ENCODE data around the gene GRK2.
A peak's percentile ranks its signal among the peaks of the same experiment; 100 is the strongest.

Gene GRK2

GRCh38 chr11:67281552-67282150, 15.4 kb downstream of the GRK2 start:
- H3K4me1 Mint-ChIP-seq, result peaks cover 94% of the 10 kb centered on the region
- H3K9me3 Mint-ChIP-seq, result no peaks in the 10 kb centered on the region
- no peak overlapping the region for H3K4me3 Mint-ChIP-seq

GRCh38 chr11:67282155-67282875, 16.0 kb downstream of the GRK2 start:
- ATAC-seq, result no peak
- H3K4me1 Mint-ChIP-seq, result peaks cover 94% of the 10 kb centered on the region
- H3K9me3 Mint-ChIP-seq, result no peaks in the 10 kb centered on the region
- no peak for DNase-seq
- no peaks in the 10 kb centered on the region for H3K27me3 Mint-ChIP-seq
- peak overlapping the region; percentile 65 to 94 for H3K27ac Mint-ChIP-seq
- H3K4me3 Mint-ChIP-seq, result no peak overlapping the region

More at GRCh38 chr11:67281552-67282150, 15.4 kb downstream of the GRK2 start:
- ATAC-seq (no peak), DNase-seq (no peak)
- H3K27ac Mint-ChIP-seq, result peak overlapping the region in 1 of 2 donors; percentile 34
- H3K27me3 Mint-ChIP-seq, result no peaks in the 10 kb centered on the region

- no peaks in the 10 kb centered on the region for H3K9me3 Mint-ChIP-seq
- peaks cover 94% of the 10 kb centered on the region for H3K4me1 Mint-ChIP-seq
- H3K27me3 Mint-ChIP-seq, result no peaks in the 10 kb centered on the region
- DNase-seq, result no peak
- no peak overlapping the region for H3K27ac Mint-ChIP-seq
- H3K4me3 Mint-ChIP-seq, result no peak overlapping the region
- ATAC-seq, result no peak
Measured at GRCh38 chr11:67282876-67283371, 16.7 kb downstream of the GRK2 start.

GRCh38 chr11:67283481-67283963, 17.2 kb downstream of the GRK2 start:
- DNase-seq, result no peak
- Mint-ChIP-seq H3K4me1 (peaks cover 92% of the 10 kb centered on the region), H3K9me3 (no peaks in the 10 kb centered on the region), H3K4me3 (no peak overlapping the region), H3K27ac (no peak overlapping the region), H3K27me3 (no peaks in the 10 kb centered on the region)
- no peak for ATAC-seq

- peaks cover 82% of the 10 kb centered on the region for H3K4me1 Mint-ChIP-seq
- H3K9me3 Mint-ChIP-seq, result no peaks in the 10 kb centered on the region
- ATAC-seq, result no peak
- H3K27ac Mint-ChIP-seq, result peak overlapping the region; percentile 65 to 87
- no peaks in the 10 kb centered on the region for H3K27me3 Mint-ChIP-seq
- no peak for DNase-seq
- no peak overlapping the region for H3K4me3 Mint-ChIP-seq
Measured at GRCh38 chr11:67284811-67285540, 18.7 kb downstream of the GRK2 start.

GRCh38 chr11:67285541-67286498, 19.5 kb downstream of the GRK2 start:
- Mint-ChIP-seq H3K9me3 (no peaks in the 10 kb centered on the region), H3K27me3 (no peaks in the 10 kb centered on the region), H3K27ac (peak overlapping the region; percentile 91 to 96), H3K4me3 (peak overlapping the region; percentile 79 to 80), H3K4me1 (peaks cover 82% of the 10 kb centered on the region)
- DNase-seq (no peak), ATAC-seq (no peak)

- Mint-ChIP-seq H3K4me3 (peak overlapping the region; percentile 79 to 80), H3K9me3 (no peaks in the 10 kb centered on the region), H3K27me3 (no peaks in the 10 kb centered on the region), H3K4me1 (peaks cover 88% of the 10 kb centered on the region), H3K27ac (peak overlapping the region; percentile 91 to 96)
- peak in 1 of 2 donors; percentile 50 for DNase-seq
- ATAC-seq, result no peak
Measured at GRCh38 chr11:67286621-67287333, 20.5 kb downstream of the GRK2 start.

GRCh38 chr11:67287355-67288197, 21.3 kb downstream of the GRK2 start:
- H3K4me1 Mint-ChIP-seq, result peaks cover 88% of the 10 kb centered on the region
- ATAC-seq, result peak; percentile 44
- no peaks in the 10 kb centered on the region for H3K9me3 Mint-ChIP-seq
- H3K27ac Mint-ChIP-seq, result peak overlapping the region; percentile 91
- peak; percentile 62 to 63 for DNase-seq
- peak overlapping the region; percentile 79 to 80 for H3K4me3 Mint-ChIP-seq
- H3K27me3 Mint-ChIP-seq, result no peaks in the 10 kb centered on the region

GRCh38 chr11:67288198-67288451, 21.9 kb downstream of the GRK2 start:
- ATAC-seq (no peak), DNase-seq (no peak)
- H3K4me1 Mint-ChIP-seq, result peaks cover 88% of the 10 kb centered on the region
- H3K9me3 Mint-ChIP-seq, result no peaks in the 10 kb centered on the region
- peak overlapping the region; percentile 79 to 80 for H3K4me3 Mint-ChIP-seq
- H3K27me3 Mint-ChIP-seq, result no peaks in the 10 kb centered on the region
- peak overlapping the region; percentile 91 for H3K27ac Mint-ChIP-seq

- H3K4me1 Mint-ChIP-seq, result peaks cover 88% of the 10 kb centered on the region
- no peaks in the 10 kb centered on the region for H3K27me3 Mint-ChIP-seq
- peak overlapping the region; percentile 79 to 80 for H3K4me3 Mint-ChIP-seq
- H3K9me3 Mint-ChIP-seq, result no peaks in the 10 kb centered on the region
- H3K27ac Mint-ChIP-seq, result peak overlapping the region; percentile 91
- ATAC-seq (peak; percentile 76), DNase-seq (peak; percentile 95)
Measured at GRCh38 chr11:67288452-67289225, 22.4 kb downstream of the GRK2 start.

GRCh38 chr11:67289226-67289650, 23.0 kb downstream of the GRK2 start, which contains the start of gene ANKRD13D:
Gene ANKRD13D, plus strand, starts transcription at chr11:67289303. Its CDS starts 158 bp downstream, at chr11:67289461.
- Mint-ChIP-seq H3K4me3 (peak within 1 kb of the TSS; percentile 90 to 99), H3K4me1 (peaks cover 88% of the 10 kb centered on the region), H3K27ac (peak within 1 kb of the TSS; percentile 91 to 99), H3K27me3 (no peaks in the 10 kb centered on the region), H3K9me3 (no peaks in the 10 kb centered on the region)
- ATAC-seq (peak; percentile 44), DNase-seq (no peak)

- Mint-ChIP-seq H3K4me1 (peaks cover 83% of the 10 kb centered on the region), H3K27me3 (no peaks in the 10 kb centered on the region), H3K9me3 (no peaks in the 10 kb centered on the region), H3K4me3 (peak overlapping the region; percentile 90 to 99), H3K27ac (peak overlapping the region; percentile 87 to 99)
- DNase-seq (peak in 1 of 2 donors; percentile 52), ATAC-seq (no peak)
Measured at GRCh38 chr11:67289651-67290479, 23.6 kb downstream of the GRK2 start.
